OCI-LY1 (cell line): Measurements from ENCODE around the gene ANO2.

Source experiments
- EZH2 ChIP-seq: fragments of 200-600 bp; sonication (generic), shearing (Covaris generic); IDR thresholded peaks from 2 replicates; pipeline ENCODE4 v1.8.0; 2017; ENCODE audit warnings: borderline replicate concordance, mixed run types, mild to moderate bottlenecking, antibody characterized with exemption, low read length, moderate library complexity, mixed read lengths
- TF ChIP-seq, protein P1 (sequence below): fragments of 200-600 bp; sonication (generic), shearing (Covaris generic); IDR thresholded peaks from 2 replicates; pipeline ENCODE4 v1.5.1; 2017; ENCODE audit warnings: mild to moderate bottlenecking, antibody characterized with exemption, low read length, moderate library complexity, mixed read lengths

- TF ChIP-seq, protein P1, sequence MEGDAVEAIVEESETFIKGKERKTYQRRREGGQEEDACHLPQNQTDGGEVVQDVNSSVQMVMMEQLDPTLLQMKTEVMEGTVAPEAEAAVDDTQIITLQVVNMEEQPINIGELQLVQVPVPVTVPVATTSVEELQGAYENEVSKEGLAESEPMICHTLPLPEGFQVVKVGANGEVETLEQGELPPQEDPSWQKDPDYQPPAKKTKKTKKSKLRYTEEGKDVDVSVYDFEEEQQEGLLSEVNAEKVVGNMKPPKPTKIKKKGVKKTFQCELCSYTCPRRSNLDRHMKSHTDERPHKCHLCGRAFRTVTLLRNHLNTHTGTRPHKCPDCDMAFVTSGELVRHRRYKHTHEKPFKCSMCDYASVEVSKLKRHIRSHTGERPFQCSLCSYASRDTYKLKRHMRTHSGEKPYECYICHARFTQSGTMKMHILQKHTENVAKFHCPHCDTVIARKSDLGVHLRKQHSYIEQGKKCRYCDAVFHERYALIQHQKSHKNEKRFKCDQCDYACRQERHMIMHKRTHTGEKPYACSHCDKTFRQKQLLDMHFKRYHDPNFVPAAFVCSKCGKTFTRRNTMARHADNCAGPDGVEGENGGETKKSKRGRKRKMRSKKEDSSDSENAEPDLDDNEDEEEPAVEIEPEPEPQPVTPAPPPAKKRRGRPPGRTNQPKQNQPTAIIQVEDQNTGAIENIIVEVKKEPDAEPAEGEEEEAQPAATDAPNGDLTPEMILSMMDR, result no peak
- TF ChIP-seq EZH2, result no peak
Measured at GRCh38 chr12:5592310-5592709, 352.7 kb downstream of the ANO2 start.
